Measurements from ENCODE around the gene CRIM1.
"Not testable (repeated sequence)": the region's sequence is repeated elsewhere in the genome, so short reads cannot be mapped to it uniquely, and the experiment has no call there.

The CRIM1 gene

GRCh38 chr2:36351736-36352349 is 3.7 kb upstream of the CRIM1 start:
- peak; percentile 5 for DNase-seq (ENCODE audit: low read depth)

GRCh38 chr2:36352701-36353100 is 2.9 kb upstream of the CRIM1 start:
- DNase-seq (ENCODE audit: low read depth): no peak

- DNase-seq (ENCODE audit: low read depth): no peak
Measured at GRCh38 chr2:36354811-36355150, 797 bp upstream of the CRIM1 start.

DNA sequence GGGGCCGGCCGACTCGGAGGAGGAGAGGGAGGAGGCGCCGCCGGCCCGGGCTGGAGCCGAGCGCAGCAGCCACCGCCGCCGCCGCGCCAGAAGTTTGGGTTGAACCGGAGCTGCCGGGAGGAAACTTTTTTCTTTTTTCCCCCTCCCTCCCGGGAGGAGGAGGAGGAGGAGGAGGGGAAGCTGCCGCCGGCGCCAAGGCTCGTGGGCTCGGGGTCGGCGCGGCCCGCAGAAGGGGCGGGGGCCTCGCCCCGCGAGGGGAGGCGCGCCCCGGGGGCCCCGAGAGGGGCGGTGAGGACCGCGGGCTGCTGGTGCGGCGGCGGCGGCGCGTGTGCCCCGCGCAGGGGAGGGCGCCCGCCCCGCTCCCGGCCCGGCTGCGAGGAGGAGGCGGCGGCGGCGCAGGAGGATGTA is 316 bp downstream of the CRIM1 start:
- DNase-seq (ENCODE audit: low read depth): no peak

- no peak for DNase-seq (ENCODE audit: low read depth)
Measured at GRCh38 chr2:36356298-36356989, 866 bp downstream of the CRIM1 start.

- no peak for DNase-seq (ENCODE audit: low read depth)
Measured at GRCh38 chr2:36356990-36357846, 1.6 kb downstream of the CRIM1 start.

DNA sequence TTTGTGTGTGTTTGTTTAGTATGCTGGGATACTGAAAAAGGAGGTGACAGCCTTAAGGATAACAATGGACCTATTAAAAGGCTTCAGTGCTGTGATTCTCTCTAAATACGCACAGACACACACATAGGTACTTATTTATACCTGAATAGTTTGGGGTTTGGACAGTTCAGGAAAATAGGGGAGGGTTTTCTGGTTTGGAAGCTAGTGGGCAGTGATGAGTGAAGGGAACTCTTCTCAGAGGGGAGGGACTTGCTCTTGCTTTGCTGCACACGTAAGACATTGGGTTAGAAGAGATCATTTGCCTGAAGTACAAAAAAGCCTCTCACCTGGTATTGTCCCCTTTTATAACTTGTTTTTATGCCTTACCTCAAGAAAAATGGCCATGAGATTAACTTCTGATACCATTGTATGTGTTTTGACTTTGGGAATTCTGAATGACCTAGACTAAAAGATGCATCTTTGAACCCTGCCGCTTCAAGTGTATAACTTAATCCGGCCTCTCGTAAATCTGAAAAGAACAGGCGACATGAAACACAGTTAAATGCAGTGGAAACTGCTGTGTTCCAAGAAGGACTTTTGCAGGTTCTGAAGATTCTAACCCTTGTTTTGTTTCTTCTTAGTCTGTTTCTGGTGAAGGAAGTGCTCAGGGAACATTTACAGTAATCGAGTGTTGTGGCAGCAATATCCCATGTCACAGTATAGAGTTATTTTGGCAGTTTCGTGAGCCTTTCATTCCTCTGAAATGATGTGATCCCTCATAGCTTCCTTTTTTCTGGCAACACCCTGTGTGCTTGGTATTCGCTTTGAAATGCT is 2.5 kb downstream of the CRIM1 start:
- no peak for DNase-seq (ENCODE audit: low read depth)

DNA sequence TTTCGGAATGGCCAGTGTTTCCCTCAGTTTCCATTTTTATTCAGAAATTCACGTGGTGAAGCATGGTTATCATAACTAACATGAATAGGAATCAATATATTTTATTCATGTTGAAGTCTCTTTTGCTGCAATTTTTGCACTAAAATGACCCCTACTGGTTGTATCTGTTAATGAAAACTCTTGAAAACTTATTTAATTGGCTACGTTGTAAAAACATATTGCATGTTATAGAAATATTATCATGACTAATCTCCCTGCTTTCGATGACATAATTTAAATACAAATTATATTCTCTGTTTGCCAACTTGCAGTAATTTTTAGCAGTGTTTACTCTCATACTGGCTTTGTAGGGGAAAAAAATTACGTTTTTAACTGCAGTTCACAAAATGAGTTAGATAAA is 3.5 kb downstream of the CRIM1 start:
- DNase-seq (ENCODE audit: low read depth): no peak

DNA sequence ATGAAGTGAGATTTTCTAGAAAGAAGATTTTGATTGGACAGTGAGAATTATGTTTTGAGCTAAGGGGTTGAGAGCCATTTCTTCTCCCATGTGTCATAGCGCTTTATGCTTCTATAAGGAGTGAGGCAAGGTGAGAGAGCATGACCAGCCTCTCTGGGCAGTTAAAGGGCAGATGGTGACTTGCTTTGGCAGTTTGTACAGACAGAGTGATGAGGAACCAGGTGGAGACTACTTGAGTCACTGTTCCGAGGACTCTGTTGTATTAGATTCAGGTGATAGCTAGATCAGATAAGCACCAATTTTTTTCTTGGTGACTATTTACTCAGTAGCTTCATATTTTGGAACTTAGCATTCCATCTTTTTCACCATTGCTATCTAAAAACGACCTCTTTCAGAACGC is 4.5 kb downstream of the CRIM1 start:
- DNase-seq (ENCODE audit: low read depth): no peak

DNA sequence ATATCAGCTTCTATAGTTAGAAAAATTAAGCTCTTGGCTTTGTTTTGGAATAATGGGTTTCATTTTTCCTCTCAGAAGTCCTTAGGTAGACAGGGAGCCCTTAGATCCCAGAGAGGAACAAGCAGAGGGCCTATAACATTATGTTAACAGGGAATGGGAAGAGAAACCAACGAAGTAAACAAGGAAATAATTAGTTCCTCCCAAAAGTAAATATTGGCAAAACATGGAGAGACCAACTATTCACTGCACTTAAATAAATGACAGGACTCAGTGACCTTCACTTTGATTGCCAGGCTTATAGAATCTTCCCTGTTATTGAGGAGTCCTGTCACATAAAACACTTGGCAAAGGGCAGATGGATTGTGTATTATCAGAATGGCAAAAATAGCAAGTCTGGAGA is 5.3 kb downstream of the CRIM1 start:
- no peak for DNase-seq (ENCODE audit: low read depth)

DNA sequence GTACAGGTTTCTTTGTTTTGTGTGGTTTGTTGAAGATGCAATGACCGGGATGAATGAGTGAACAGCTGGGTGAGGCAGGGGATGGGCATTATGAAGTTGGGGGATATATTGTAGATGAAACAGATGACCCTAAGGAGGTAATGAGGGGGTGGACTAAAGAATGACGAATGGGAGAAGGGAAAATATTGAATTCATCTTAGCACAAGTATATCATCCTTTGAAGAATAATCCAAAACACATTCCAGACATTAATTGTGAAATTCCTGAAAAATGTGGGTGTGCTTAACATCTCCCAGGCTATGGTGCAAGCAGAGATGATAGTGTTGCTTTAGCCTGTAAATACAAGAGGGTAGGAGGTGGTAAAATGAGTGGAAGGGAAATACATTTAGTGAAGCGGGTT is 5.8 kb downstream of the CRIM1 start:
- DNase-seq (ENCODE audit: low read depth): no peak

DNA sequence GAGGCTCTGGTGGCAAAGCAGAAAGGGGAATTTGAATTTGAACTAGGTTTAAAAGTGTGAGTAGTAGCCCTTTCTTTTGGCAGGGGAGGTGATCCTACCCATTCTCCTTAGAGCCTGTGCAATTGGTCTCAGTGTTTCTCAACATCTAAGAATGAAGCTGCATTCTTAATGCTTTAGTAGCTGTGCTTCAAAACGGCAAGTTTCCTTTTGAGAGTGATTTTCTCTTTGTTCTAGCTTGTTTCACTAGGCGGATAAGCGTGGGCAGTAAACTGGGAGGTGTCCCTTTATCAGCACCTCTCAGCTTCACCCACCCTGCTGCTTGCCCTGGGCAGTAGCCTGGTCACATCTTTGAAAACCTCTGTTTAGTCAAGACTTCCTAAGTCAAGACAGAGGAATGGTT is 6.7 kb downstream of the CRIM1 start:
- no peak for DNase-seq (ENCODE audit: low read depth)

DNA sequence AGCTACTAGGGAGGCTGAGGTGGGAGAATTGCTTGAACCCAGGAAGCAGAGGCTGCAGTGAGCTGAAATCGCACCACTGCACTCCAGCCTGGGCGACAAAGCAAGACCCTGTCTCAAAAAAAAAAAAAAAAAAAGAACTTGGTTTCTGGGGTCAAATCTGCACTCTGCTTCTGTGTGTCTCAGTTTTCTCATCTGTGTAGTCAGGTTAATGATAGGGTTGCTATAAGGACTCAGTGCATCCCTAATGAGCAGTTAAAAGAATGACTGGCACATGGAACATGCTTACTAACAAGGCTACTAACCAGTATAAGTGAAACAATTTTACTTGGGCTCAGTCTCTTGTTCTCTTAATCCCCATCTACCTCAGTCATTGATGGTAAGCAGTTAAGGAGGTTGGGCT is 7.5 kb downstream of the CRIM1 start:
- not testable (repeated sequence) for DNase-seq (ENCODE audit: low read depth)

DNA sequence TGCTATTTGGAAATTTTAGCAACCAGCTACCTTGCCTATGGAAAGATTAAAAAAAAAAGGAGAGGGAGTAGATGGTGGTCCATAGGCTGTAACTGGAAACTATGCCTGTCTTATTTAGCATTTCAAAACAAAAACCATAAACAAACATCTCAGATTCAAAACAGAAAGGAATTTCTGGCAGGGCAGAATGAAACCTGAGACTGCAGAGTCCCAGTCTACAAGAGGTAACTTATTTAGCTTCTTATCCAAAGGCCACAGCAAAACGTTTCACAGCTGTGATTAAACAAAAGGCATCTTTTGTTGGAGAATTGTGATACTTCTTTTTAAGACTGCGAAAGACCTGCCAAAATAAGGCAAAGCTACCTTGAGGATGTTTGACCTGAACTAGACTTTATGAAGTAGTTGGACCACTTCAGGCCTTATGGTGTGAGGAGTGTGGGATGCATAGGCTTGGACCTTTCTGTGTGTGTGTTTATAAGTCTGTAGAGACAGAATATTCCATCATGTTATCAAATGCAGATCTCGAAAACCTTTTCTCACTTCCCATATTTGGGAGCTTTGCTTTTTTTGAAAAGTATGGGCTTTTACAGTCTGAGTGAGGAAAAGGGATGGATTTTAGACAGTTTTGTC is 11.0 kb downstream of the CRIM1 start:
- no peak for DNase-seq (ENCODE audit: low read depth)

GRCh38 chr2:36367486-36367885 is 11.9 kb downstream of the CRIM1 start:
- no peak for DNase-seq (ENCODE audit: low read depth)

GRCh38 chr2:36367895-36368353 is 12.3 kb downstream of the CRIM1 start:
- DNase-seq (ENCODE audit: low read depth): no peak

DNA sequence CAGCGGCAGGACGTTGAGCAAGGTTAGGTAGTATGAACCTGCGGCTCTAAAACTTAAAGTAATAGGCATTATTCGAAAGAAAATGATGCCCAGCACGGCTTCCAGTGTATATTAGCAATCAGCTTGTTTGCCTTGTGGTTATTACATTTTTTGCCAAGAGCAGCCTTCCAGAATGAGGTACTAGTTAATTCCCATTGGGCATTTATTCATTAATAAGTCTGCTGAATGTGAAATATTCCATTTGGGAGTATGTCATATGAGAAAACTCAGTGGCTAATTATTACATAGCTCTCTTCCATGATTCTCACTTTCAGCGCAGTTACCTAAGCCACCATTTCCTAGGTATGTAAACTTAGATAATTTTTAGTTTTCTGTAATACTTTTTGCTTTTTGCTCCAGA is 12.9 kb downstream of the CRIM1 start:
- no peak for DNase-seq (ENCODE audit: low read depth)

DNA sequence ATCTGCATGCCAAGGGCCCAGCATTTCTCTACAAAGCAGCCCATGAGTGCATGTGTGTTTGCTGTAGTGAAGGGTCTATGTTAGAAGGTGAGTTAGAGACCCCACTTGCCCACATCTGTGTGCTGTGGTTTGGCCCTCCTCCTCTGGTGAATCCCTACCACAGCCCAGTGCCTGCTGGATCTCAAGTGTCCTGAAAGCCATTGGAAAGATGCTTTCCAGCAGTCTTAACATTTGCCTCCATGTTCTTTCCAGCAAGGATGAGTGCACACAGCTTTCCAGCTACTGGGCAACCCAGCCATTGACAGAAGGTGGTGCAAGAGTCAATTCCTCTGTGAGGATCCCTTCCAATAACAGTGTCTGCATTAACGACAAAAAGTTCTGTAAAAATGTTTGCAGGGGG is 13.6 kb downstream of the CRIM1 start:
- no peak for DNase-seq (ENCODE audit: low read depth)

- DNase-seq (ENCODE audit: low read depth): no peak
Measured at GRCh38 chr2:36369716-36370115, 14.1 kb downstream of the CRIM1 start.

DNA sequence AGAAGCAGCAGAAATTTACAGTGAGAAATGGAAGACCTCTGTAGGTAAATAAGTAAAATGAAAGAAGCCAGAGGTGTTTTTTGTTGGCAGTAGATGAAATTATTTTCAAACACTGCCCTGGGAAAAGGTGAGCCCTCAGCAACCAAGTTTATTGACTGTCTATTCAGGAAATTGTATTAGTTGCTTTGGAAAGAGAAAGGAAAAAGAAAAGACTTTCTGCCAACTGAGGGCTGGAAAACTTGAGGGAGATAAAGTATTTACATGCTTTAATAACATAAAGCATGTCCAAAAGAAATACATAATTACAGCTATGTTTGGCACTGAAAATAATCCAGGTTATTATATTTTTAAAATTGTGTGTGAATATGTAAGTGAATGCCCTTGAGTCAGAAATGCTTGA is 14.7 kb downstream of the CRIM1 start:
- DNase-seq (ENCODE audit: low read depth): no peak

DNA sequence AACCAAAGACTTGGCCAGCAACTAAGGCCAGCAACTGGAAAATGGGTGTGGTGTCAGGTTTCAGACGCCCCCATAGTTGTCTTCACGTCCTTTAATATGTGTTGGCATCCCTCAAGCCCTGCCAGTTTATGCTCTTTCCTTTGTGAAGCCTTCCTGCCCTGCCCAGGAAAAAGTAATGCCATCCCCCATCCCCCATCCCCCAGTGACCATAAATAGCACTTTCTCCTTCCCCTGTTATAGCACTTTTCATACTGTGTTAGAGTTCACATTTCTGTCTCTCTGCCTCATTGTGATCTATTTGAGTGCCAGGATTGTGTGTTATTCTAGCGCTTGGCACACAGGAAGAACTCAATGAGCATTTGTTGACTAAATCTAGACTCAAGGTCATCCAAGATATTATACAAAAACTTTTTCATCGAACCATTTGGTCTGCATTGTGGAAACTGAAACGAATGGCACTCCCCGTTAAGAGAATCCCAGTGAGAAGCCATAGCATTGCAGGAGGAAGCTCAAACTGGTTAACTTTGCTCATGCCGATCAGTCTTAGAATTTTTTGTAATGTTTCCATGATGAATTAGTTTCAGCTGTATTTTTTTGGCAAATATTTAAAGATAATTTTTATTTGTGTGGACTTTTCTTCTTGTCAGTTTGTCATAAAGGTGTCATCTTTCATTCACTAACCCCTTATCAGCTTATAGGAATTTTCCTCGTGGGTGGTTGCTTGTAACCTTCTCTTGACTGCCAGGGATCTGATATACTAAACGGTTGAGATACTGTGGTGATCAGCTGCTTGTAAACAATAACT is 15.7 kb downstream of the CRIM1 start:
- no peak for DNase-seq (ENCODE audit: low read depth)

All from CMK (cell line).